HG03095 (cell line): ENCODE results near the gene PRM3.

Experiments used
- ATAC-seq: cut with Tn5 transposase; IDR thresholded peaks from one replicate; pipeline ENCODE4 v1.9.1; 2021; ENCODE audit warnings: moderate library complexity; ENCODE audit not compliant: unreplicated experiment

Gene PRM3

DNA sequence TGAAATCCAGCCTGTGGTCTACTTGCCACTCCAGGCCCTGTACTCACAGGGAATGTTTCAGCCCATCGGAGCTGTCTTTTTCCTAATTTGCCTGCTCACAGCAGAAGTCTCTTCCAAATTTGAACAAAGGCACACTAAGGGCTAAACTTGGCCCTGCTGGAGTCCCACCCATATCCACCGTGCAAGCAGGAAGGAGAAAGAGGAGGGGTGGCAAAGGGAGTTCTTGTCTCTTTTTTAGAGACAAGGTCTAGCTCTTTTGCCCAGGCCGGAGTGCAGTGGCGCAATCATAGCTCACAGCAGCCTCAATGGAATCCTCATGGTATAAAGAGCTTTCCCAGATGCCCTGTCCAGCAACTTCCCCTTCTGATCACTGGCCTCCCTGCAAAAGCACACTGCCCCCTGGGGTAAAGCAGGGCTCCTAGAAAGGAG lies 10.4 kb upstream of the PRM3 start:
- ATAC-seq, result no peak

DNA sequence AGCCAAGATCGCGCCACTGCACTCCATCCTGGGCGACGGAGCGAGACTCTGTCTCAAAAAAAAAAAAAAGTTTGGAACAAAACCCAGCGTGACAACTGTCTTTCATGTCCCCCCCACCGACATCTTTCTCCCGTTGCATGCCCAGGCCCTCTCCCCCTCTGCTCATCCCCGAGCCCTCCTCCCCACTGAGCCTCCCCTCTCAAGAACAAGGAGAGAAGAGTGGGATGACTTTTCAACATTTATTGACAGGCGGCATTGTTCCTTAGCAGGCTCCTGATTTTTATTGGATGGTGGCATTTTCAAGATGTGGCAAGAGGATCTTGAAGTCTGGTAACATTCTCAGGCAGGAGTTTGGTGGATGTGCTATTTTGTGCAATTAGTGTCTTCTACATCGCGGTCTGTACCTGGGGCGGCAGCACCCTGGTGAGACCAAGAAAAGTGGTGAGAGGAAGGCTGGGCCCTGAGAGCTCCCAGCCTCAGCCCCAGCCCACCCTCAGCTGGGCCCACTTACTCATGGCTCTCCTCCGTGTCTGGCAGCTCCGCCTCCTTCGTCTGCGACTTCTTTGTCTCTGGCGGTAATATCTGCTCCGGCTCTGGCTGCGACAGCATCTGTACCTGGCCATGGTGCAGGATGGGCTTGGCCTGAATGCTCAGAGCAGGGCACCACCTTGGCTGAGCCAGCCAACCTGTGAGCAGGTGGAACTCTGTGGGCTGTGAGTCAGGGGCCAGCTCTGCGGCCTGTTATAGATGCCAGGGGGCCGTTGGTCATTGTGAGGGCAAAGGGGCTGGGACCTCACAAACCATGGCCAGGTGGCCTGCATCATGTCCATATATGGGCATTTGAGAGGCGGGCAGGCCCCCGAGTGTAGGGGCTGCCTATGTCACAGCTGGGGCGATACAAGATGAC lies 7.4 kb upstream of the PRM3 start, which contains the start of gene PRM1:
Gene PRM1, minus strand, starts transcription at position 715 of the 907 bp plus-strand sequence. Its CDS starts 92 bp downstream, at position 623.
- no peak for ATAC-seq

DNA sequence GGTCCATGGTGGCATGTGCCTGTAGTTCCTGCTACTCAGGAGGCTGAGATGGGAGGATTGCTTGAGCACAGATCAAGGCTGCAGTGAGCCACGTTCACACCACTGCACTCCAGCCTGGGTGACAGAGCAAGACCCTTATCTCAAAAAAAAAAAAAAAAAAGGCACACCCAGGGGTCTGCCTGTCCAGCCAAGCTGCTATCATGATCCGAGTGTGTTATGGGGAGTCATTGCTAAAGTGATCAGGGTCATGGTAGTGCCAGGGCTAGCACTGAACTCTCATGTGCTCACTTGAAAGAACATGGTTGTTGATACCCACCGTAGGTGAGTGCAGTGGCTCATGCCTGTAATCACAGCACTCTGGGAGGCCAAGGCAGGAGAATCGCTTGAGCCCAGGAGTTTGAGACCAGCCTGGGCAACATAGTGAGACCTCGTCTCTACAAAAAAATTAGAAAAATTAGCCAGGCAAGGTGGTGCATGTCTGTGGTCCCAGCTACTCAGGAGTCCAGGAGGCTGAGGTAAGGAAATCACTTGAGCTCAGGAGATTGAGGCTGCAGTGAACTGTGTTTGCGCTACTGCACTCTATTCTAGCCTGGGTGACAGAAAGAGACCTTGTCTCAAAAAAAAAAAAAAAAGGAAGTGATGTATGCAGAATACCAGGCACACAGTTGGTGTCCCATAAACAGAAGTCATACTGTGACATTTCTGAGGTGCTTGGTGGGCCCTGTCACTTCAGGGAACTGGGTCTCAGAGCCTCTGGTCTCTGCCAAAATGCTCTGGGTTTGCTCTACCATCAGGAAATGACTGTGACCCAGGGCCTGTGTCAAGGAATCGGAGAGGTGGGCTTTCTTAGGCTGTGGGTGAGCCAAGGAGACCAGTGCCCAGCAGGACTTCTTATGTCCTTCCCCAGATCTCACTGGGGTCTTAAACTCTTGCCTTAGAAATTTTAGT lies 5.5 kb upstream of the PRM3 start:
- no peak for ATAC-seq

GRCh38 chr16:11277607-11278337 lies 4.3 kb upstream of the PRM3 start:
- ATAC-seq, result no peak

DNA sequence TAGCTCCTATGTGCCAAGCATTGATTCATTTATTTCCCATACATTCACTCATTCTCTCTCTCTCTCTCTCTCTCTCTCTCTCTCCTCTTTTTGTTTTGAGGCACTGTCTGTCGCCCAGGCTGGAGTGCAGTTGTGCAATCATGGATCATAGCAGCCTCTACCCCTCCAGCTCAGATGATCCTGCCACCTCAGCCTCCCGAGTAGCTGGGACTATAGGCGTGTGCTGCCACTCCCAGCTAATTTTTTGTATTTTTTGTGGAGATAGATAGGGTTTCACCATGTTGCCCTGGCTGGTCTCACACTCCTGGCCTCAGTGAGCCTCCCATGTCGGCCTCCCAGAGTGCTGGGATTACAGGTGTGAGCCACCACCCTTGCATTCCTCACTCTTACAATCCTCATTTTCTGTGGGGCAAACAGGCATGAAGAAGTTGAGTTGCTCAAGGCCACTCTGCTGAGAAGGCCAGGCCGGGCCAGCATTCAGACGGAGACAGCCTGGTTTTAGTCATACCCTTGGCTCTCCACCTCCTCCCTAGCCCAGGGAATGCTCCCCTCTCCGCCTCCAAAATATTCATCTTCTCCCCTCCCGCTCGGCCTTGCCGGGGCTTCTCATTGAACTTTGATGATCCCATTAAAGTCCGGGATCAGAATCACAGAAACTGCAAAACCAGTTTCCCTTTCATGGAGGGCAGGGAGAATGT lies 3.6 kb upstream of the PRM3 start:
- ATAC-seq, result no peak

GRCh38 chr16:11276143-11276895 lies 2.9 kb upstream of the PRM3 start, which contains the start of gene PRM2:
Gene PRM2 (minus strand): TSS chr16:11276480. CDS start chr16:11276370, 110 bp downstream.
- no peak for ATAC-seq

DNA sequence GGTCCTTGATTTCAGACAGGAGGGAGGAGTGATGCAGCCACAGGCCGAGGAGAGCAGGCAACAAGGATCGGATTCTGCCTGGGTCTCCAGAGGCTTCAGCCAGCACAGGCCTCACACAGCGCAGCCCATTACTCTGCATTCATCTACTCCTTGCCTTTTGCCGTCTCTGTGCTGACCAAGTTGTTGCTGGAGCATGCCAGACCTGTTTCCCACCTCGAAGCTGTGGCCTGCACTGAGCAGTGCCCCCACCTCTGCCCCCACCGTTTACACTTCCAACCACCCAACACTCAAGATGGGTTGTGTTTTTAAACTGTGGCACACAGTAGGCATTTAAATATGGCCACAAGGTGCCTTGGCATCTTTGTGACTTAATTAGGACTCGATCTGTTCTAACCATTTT lies 1.5 kb upstream of the PRM3 start:
- no peak for ATAC-seq

DNA sequence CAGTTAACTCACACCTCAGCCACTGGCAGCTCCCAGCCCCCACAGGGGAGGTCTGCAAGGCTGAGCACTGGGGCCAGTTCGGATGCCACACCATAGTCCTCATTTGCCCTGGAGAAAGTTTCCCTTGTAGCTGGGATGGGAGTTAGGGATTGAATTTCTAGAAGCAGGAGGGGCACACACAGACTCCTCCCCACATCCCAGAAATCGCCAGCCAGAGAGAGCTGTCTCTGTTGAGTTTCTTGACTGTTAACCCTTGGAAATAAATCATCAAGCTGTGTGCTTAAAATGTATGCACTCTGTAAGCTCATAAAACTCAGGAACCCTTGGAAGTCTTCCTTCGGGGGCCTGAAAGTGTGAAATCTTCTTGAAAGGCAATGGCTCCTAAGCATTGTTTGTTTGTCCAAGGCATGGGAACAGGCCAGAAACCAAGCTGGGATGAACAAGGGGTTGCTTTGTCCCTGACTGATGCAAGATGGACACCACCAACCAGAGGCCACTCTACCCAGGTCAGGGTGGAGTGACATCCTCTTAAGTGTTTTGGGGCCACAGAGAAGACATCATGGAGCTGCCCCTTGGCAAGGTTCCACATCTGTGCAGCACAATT lies 394 bp upstream of the PRM3 start:
- no peak for ATAC-seq

- ATAC-seq, result no peak
These were observed 945 bp downstream of the PRM3 start for GRCh38 chr16:11272484-11272883.

DNA sequence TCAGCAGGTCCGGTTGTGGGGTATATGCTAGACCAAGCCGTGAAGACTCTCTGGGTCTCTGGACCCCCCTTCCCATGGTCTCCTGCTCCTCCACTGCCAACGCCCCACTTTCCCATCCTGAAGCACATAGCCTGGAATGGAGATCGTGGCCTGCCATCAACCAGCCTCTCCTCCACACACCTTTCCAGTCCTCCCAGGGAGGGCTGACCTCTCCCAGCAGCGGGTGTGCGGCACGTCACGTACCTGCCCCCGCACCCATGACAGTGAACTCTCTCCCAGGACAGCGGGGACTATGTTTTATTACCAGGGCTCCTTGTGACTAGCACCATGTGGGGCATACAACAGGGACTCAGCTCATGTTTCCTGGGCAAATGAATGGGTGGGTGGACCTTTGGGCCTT lies 1.8 kb downstream of the PRM3 start:
- no peak for ATAC-seq

- no peak for ATAC-seq
These were observed 2.7 kb downstream of the PRM3 start for GRCh38 chr16:11270602-11271162.

DNA sequence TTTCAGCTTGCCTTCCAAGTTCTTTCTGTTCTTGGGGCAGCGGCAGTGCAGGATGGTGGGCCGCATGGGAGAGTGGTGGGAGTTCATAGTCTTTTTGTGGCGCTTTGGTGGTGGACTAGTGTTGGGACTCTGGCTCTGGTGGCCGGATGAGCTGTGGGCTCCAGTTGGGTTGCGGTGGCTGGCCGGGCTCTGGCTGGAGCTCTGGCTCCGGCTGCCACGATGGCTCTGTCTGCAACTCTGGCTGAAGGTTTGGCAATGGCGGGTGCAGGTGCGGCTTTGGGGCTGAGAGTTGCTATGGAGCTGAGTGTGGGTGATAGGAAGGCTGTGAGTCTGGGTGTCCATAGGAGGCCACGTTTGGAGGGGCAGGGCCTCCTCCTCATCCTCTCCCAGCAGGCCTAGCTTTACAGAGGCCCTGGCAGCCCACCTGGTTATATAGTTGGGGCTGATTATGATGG lies 4.5 kb downstream of the PRM3 start, which contains the start of gene TNP2:
Gene TNP2, minus strand, starts transcription at position 405 of the 455 bp plus-strand sequence. Its CDS starts 63 bp downstream, at position 342.
- ATAC-seq, result no peak

- ATAC-seq, result no peak
These were observed 8.3 kb downstream of the PRM3 start for GRCh38 chr16:11265124-11265523.

- ATAC-seq, result no peak
These were observed 9.1 kb downstream of the PRM3 start for GRCh38 chr16:11264155-11264832.

- ATAC-seq, result no peak
These were observed 9.7 kb downstream of the PRM3 start for GRCh38 chr16:11263737-11264136.

DNA sequence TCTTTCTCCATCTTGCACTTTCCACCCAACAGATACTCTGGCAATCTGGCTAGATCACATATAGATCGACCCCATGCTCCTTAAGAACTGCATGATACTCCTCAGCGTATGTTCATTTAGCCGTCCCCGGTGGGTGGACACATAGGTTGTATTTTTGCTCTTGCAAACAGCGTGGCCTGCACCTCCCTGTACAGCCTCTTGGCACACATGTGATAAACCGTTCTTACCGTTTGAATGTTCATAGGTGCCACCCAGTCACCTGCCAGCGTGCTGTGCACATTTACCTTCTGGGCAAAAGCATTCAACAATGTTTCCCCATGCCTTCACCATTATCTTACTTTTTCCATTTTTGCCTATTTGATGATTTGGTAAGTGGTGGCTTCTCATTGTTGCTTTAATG lies 10.5 kb downstream of the PRM3 start:
- ATAC-seq, result no peak

GRCh38 chr16:11260596-11260966 lies 12.8 kb downstream of the PRM3 start:
- ATAC-seq, result no peak
